HG02885 (cell line): ENCODE measurements around the gene CCDC183.
"Not testable (repeated sequence)": the region's sequence is repeated elsewhere in the genome, so short reads cannot be mapped to it uniquely, and the experiment has no call there.

Source experiments
- ATAC-seq: cut with Tn5 transposase; IDR thresholded peaks from one replicate; pipeline ENCODE4 v1.9.1; 2021; ENCODE audit warnings: mild to moderate bottlenecking; ENCODE audit not compliant: unreplicated experiment, poor library complexity

CCDC183 gene

DNA sequence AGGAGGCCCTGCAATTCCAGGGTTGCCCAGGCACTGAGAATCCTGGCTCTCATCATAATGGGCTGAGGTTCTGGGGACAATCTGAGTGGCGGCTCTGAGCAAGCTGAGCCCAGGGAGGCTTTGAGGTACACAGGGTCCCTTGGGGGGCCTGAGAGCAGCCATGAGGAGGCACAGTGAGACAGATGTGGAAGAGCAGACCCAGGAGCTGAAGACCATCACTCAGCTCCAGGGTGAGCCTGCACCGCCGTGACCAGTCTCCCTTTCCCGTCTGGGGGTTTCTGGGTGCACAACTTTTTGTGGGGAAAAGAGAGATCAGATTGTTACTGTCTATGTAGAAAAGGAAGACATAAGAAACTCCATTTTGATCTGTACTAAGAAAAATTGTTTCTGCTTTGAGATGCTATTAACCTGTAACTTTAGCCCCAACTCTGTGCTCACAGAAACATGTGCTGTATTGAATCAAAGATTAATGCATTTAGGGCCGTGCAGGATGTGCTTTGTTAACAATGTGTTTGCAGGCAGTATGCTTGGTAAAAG lies at the start of gene CCDC183:
Gene CCDC183, plus strand, starts transcription at position 101 of the 537 bp plus-strand sequence. Its CDS starts 60 bp downstream, at position 161.
- no peak for ATAC-seq

DNA sequence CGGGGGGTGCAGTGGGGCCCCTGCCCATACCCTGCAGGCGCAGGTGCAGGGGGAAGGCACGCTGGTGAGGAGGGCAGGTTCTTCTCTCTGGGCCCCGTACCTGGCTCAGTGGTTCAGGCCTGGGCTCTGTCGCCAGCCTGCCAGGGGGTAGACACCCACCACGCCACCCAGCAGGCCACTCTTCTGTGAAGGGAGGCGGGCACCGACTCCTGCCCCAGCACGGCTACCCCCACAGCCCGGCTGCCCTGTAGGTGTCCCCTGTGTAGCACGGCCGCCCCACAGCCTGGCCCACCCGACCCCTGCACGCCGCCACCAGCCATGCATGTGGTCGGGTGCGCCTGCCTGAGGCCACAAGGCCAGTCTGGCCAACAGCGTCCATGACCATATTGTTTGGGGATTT lies 49.5 kb upstream of the CCDC183 start:
- no peak for ATAC-seq

DNA sequence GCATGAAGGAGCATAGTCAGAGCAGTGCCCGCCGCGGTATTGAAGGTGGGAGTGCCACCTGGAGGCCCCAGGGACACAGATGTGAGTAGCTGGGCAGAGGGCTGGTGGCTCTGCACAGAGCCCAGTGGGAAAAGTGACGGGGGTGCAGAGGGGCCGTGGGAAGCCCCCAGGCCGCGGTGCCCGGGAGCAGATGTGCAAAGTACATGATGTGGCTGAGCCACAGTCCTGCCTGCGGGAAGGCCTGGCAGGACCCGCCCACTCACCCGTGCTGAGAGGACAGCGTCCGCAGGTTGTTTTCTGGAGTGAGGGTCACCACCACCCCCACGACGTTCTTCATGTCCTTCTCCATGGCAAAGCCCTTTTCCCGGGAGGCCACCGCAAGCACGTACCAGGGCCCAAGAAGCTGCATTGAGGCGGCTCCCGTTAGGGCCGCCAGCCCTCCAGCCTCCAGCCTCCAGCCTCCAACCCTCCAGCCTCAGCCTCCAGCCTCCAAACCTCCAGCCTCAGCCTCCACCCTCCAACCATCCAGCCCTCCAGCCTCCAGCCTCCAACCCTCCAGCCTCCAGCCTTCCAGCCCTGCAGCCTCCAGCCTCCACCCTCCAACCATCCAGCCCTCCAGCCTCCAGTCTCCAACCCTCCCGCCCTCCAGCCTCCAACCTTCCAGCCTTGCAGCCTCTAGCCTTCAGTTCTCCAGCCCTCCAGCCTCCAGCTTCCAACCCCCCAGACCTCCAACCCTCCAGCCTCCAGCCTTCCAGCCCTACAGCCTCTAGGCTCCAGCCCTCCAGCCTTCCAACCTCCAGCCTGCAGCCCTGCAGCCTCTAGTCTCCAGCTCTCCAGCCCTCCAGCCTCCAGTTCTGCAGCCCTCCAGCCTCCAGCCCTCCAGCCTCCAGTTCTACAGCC lies 48.7 kb upstream of the CCDC183 start:
- ATAC-seq, result no peak

- ATAC-seq, result no peak
Observed at GRCh38 chr9:136748201-136748600, 47.9 kb upstream of the CCDC183 start, which contains the start of gene LCN6. Gene LCN6 (minus strand): TSS chr9:136748525. CDS start chr9:136748483, 42 bp downstream.

GRCh38 chr9:136748666-136749611 lies 47.2 kb upstream of the CCDC183 start:
- ATAC-seq, result no peak

GRCh38 chr9:136750526-136750925 lies 45.6 kb upstream of the CCDC183 start:
- ATAC-seq, result no peak

GRCh38 chr9:136751244-136751643 lies 44.9 kb upstream of the CCDC183 start:
- no peak for ATAC-seq

DNA sequence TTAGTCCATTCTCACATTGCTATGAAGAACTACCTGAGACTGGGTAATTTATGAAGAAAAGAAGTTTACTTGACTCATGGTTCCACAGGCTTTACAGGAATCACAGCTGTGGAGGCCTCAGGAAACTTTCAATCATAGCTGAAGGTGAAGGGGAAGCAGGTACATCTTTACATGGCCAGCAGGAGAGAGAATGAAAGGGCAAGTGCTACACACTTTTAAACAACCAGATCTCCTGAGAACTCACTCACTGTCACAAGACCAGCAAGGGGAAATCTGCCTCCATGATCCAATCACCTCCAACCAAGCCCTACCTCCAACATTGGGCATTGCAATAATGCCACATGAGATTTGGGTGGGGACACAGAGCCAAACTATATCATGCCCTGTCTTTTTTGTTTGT lies 44.3 kb upstream of the CCDC183 start:
- no peak for ATAC-seq

GRCh38 chr9:136753371-136754058 lies 42.6 kb upstream of the CCDC183 start:
- ATAC-seq, result no peak

GRCh38 chr9:136754059-136754572 lies 42.0 kb upstream of the CCDC183 start:
- no peak for ATAC-seq

- no peak for ATAC-seq
Observed at GRCh38 chr9:136754626-136755301, 41.4 kb upstream of the CCDC183 start.

GRCh38 chr9:136755302-136756133 lies 40.6 kb upstream of the CCDC183 start:
- ATAC-seq, result not testable (repeated sequence)

DNA sequence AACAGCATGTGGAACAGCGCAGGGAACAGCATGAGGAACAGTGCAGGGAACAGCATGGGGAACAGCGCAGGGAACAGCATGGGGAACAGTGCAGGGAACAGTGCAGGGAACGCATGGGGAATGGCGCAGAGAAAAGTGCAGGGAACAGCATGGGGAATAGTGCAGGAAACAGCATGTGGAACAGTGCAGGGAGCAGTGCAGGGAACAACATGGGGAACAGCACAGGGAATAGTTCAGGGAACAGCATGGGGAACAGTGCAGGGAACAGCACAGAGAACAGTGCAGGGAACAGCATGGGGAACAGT lies 40.1 kb upstream of the CCDC183 start:
- no peak for ATAC-seq

DNA sequence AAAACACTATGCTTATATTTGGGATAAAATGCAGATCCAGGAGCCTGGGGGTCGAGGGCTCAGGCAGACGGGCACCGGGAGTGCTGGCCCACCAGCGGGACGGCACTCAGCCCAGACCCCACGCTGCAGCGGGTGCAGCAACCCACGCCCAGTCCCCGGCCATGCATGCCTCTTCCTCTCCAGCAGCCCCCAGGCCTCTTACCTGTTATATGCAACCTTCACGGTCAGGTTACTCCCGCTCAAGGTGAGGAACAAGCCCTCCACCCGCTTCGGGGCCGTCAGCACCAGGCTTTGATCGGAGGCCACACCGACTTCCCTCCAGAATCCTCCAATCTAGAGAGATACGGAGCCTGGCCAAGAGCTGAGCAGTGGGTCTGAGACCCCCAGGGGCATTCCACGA lies 39.3 kb upstream of the CCDC183 start:
- ATAC-seq, result no peak

DNA sequence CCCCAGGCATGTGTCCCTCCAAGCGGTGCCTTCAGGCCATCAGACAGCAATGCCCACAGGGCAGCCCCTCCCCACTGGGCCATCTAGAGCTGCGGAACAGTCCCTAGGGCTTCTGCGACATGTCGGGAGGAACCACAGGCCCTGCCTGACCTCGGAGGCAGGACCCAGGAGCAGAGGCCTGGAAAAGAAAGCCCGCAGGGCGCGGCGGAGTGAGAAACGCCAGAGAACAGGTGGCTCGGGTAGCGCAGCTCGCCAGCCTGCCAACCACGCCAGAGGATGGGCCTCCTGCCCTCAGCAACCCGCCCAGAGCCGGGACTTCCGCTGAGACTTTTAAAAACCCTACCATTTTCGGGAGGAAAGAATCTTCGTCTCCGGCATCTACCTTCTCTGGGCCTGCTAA lies 38.8 kb upstream of the CCDC183 start:
- ATAC-seq, result no peak

GRCh38 chr9:136757751-136758140 lies 38.4 kb upstream of the CCDC183 start:
- no peak for ATAC-seq

GRCh38 chr9:136759001-136759400 lies 37.1 kb upstream of the CCDC183 start:
- ATAC-seq, result no peak

DNA sequence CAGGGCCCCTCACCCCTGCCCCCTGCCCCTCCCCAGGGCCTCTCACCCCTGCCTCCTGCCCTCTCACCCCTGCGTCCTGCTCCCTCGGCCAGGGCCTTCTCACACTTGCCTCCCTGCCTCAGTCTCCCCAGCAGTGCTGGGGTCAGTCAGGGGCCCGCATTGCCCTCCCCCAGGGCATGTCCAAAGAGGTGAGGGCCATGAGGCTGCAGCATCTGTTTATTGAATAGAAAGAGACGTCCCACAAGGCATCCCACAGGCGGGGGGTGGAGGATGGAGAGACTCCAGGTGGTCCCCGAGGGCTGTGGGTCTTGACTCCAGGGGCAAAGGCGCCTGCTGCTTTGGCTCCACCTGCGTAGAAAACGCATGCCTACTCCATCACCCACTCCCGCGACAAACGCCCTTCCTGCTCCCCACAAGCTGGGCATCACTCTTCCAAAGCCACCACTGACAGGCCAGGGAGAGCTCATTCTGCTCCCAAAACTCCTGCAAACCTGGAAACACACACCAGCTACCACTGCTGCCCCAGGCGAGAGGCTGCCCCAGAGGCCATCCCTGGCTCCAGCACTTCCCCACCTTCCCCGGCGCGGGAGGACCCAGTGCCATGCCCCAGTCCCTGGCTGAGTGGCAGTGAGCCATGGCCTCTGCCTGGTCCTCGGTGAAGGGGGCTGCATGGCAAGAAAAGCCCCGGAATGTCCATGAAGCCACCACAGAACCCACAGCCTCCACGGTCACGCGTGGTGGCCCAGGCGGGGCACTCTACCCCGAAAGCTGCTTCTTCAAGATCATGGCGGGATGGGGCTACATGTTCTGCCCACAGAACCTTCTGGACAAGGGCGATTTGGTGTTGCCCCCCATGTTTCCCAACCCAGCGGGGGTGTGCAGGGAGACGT lies 36.5 kb upstream of the CCDC183 start:
- no peak for ATAC-seq
